Right lobe of liver (tissue), 6 donors: ENCODE measurements around the gene EFCAB5. TPM values are rescaled to one million over a fixed set of nuclear protein-coding genes. Genes with fewer than 3 reads are reported as not detected.
"Not testable (repeated sequence)": the region's sequence is repeated elsewhere in the genome, so short reads cannot be mapped to it uniquely, and the experiment has no call there.

Experiments
- ATAC-seq, 4 donors: fragments of 200-7000 bp; cut with Tn5 transposase; one replicate each; pipeline ENCODE4 v1.9.1; 2020; ENCODE audit warnings: mild to moderate bottlenecking in 4 of 4, moderate library complexity in 4 of 4
- DNase-seq, 3 donors: peaks; one replicate each; pipeline ENCODE4 v3.0.0-alpha.2; 2020
- H3K27ac ChIP-seq, 3 donors: fragments of 200-600 bp; one replicate each; pipeline ENCODE4 v1.8.0; 2022
- H3K27me3 ChIP-seq, 2 donors: fragments of 200-600 bp; one replicate each; pipeline ENCODE4 v1.8.0; 2022
- H3K36me3 ChIP-seq, 4 donors: fragments of 200-600 bp; sonication (generic) in 1 of 4; one replicate each; pipeline versions ENCODE4 v1.5.1 to v1.8.0; 2017 to 2022; ENCODE audit warnings: control low read depth in 1 of 4
- H3K4me1 ChIP-seq, 4 donors: fragments of 200-600 bp; sonication (generic) in 1 of 4; one replicate each; pipeline versions ENCODE4 v1.5.1 to v1.8.0; 2017 to 2022; ENCODE audit warnings: control low read depth in 1 of 4
- H3K4me3 ChIP-seq, 3 donors: fragments of 200-600 bp; one replicate each; pipeline ENCODE4 v1.8.0; 2022
- H3K9me3 ChIP-seq, 4 donors: fragments of 200-600 bp; sonication (generic) in 1 of 4; one replicate each; pipeline versions ENCODE4 v1.5.1 to v1.8.0; 2017 to 2022; ENCODE audit warnings: control low read depth in 1 of 4
- POLR2A ChIP-seq: fragments of 450-650 bp; IDR thresholded peaks from one replicate; pipeline ENCODE4 v1.6.1; 2017; ENCODE audit warnings: antibody characterized with exemption, mild to moderate bottlenecking
- WGBS: methylation state at CpG from one replicate; pipeline ENCODE4 v1.1.6; 2018; ENCODE audit warnings: low coverage, low lambda C conversion rate; ENCODE audit not compliant: insufficient coverage; ENCODE audit errors: missing lambda C conversion rate; 5-methylcytosine and 5-hydroxymethylcytosine counted together
- intact Hi-C, 2 donors: fragments of 100-400 bp; cut with DNase I; formaldehyde crosslinking; loops; one replicate each; pipeline versions ENCODE4 v1.11.2 to v1.14.1; 2022
- total RNA-seq, 6 experiments: library from RNA; depleted of rRNA in 2 of 6; stranded (reverse); fragments of >200 nt in 2 of 6; fragmentation: NEBNext Ultra II Directional in 3 of 6; extraction: Animal tissue kit (Norgen Biotek cat#: 25700) in 3 of 6; gene quantifications; one replicate each; pipeline versions ENCODE4 v1.1.0 to v1.2.4, GENCODE V29; 2016 to 2023
- TF ChIP-seq, protein P1 (sequence below), 4 donors: fragments of 200-600 bp in 3 of 4; fragments of 450-650 bp in 1 of 4; IDR thresholded peaks; one replicate each; pipeline versions ENCODE4 v1.5.1 to v1.8.0; 2016 to 2022; ENCODE audit warnings: antibody characterized with exemption in 4 of 4, mild to moderate bottlenecking in 2 of 4
- donor health status: DM: no; HTN: yes; CAD: no.
- donor health status: DM: no; HTN: no; CAD: no.
- donor health status: DM: no; HTN: no; CAD: no.
- donor health status: DM: no; HTN: yes; CAD: no.
- donor health status: DM: no; HTN: yes; CAD: no.

EFCAB5 gene
- total RNA-seq, 6 experiments from 2014 or later = 0.32 TPM; not detected in 5

GRCh38 chr17:29948448-29949215, 7.2 kb downstream of the EFCAB5 start:
- Histone ChIP-seq H3K27me3 (no peaks in the 10 kb centered on the region), H3K4me1 (no peaks in the 10 kb centered on the region), H3K9me3 (no peaks in the 10 kb centered on the region), H3K4me3 (no peak overlapping the region), H3K36me3 (no peaks in the 10 kb centered on the region), H3K27ac (no peak overlapping the region)
- no peak for TF ChIP-seq POLR2A
- TF ChIP-seq, protein P1, sequence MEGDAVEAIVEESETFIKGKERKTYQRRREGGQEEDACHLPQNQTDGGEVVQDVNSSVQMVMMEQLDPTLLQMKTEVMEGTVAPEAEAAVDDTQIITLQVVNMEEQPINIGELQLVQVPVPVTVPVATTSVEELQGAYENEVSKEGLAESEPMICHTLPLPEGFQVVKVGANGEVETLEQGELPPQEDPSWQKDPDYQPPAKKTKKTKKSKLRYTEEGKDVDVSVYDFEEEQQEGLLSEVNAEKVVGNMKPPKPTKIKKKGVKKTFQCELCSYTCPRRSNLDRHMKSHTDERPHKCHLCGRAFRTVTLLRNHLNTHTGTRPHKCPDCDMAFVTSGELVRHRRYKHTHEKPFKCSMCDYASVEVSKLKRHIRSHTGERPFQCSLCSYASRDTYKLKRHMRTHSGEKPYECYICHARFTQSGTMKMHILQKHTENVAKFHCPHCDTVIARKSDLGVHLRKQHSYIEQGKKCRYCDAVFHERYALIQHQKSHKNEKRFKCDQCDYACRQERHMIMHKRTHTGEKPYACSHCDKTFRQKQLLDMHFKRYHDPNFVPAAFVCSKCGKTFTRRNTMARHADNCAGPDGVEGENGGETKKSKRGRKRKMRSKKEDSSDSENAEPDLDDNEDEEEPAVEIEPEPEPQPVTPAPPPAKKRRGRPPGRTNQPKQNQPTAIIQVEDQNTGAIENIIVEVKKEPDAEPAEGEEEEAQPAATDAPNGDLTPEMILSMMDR (IDR thresholded peaks at IDR 0.05) = no peak
- intact Hi-C loops = no loop called here
- DNase-seq (no peak), ATAC-seq (no peak)
- 44% methylated on average over 3 of the region's 3 CpGs for WGBS

DNA sequence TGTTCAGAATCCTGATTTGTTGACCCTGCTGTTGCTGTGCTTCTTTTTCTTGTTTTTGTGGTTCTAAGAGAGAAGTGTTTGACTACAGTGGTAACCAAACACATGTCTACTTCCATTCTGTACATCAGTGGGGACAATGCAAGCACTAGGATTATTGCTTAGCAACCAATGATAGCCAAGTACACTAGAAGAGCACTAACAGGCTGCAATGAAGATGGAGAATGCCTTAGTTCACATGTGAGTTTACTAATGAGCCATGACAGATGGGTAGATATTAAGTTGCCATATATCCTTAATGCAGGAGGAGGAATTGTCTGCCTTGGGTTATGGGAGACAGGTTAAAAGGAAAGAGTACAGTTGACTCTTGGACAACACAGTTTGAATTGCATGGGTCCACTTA, 8.3 kb downstream of the EFCAB5 start:
- no peak for TF ChIP-seq POLR2A
- TF ChIP-seq, protein P1 (IDR thresholded peaks at IDR 0.05) = no peak
- intact Hi-C loops = no loop called here
- Histone ChIP-seq H3K4me1 (no peaks in the 10 kb centered on the region), H3K27ac (no peak overlapping the region), H3K9me3 (no peaks in the 10 kb centered on the region), H3K27me3 (no peaks in the 10 kb centered on the region), H3K36me3 (no peaks in the 10 kb centered on the region), H3K4me3 (no peak overlapping the region)
- DNase-seq (no peak), ATAC-seq (no peak)

GRCh38 chr17:29954405-29954804, 13.0 kb downstream of the EFCAB5 start:
- intact Hi-C loops = no loop called here
- Histone ChIP-seq H3K9me3 (no peaks in the 10 kb centered on the region), H3K36me3 (no peaks in the 10 kb centered on the region), H3K4me1 (no peaks in the 10 kb centered on the region), H3K27me3 (no peaks in the 10 kb centered on the region), H3K27ac (no peak overlapping the region), H3K4me3 (no peak overlapping the region)
- ATAC-seq (no peak), DNase-seq (no peak)
- TF ChIP-seq, protein P1 (IDR thresholded peaks at IDR 0.05) = peak in 1 of 4 donors; percentile 9
- no peak for TF ChIP-seq POLR2A
- no CpG with 5 or more reads among the region's 4 CpGs for WGBS

- H3K36me3 ChIP-seq = no peaks in the 10 kb centered on the region
- DNase-seq (no peak), ATAC-seq (no peak)
- no peaks in the 10 kb centered on the region for H3K27me3 ChIP-seq
- H3K27ac ChIP-seq = no peak overlapping the region
- intact Hi-C loops = no loop called here
- no peak overlapping the region for H3K4me3 ChIP-seq
- TF ChIP-seq, protein P1 (IDR thresholded peaks at IDR 0.05) = no peak
- TF ChIP-seq POLR2A = no peak
- no peaks in the 10 kb centered on the region for H3K9me3 ChIP-seq
- H3K4me1 ChIP-seq = no peaks in the 10 kb centered on the region
Measured at GRCh38 chr17:29956225-29956624, 14.8 kb downstream of the EFCAB5 start.

DNA sequence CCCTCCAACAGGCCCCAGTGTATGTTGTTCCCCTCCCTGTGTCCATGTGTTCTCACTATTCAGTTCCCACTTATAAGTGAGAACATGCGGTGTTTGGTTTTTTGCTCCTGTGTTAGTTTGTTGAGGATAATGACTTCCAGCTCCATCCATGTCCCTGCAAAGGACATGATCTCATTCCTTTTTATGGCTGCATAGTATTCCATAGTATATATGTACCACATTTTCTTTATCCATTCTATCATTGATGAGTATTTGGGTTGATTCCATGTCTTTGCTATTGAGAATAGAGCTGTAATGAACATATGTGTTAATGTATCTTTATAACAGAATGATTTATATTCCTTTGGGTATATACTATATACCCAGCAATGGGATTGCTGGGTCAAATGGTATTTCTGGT, 16.1 kb downstream of the EFCAB5 start:
- H3K27ac ChIP-seq, ATAC-seq, H3K4me1 ChIP-seq, intact Hi-C loops, DNase-seq, H3K9me3 ChIP-seq, H3K4me3 ChIP-seq, H3K27me3 ChIP-seq, H3K36me3 ChIP-seq: not testable (repeated sequence)
- WGBS = 100% methylated on average over 1 of the region's 1 CpG
